Pancreas (tissue), 10 donors: ENCODE measurements around the gene TMEM200A. TPM values are rescaled to one million over a fixed set of nuclear protein-coding genes. Genes with fewer than 3 reads are reported as not detected.
"Not testable (repeated sequence)": the region's sequence is repeated elsewhere in the genome, so short reads cannot be mapped to it uniquely, and the experiment has no call there.

Experiments
- ATAC-seq, 4 donors: fragments of 200-7000 bp; cut with Tn5 transposase; one replicate each; pipeline versions ENCODE4 v1.8.0 to v1.9.1; 2020; ENCODE audit warnings: mild to moderate bottlenecking in 4 of 4, moderate library complexity in 4 of 4
- DNase-seq, 6 donors: peaks; one replicate each; pipeline ENCODE4 v3.0.0-alpha.2; 2020
- FAIRE-seq: peaks from 2 replicates; lab custom pipeline; 2012; peaks lifted over from hg19 to GRCh38; lab: Jason Lieb, UNC
- H3K27ac ChIP-seq, 4 donors: fragments of 200-600 bp; sonication (generic); 1 replicate in 3 of 4; 2 replicates in 1 of 4; pipeline versions ENCODE4 v1.5.0 to v1.8.0; 2020
- H3K27me3 ChIP-seq, 4 donors: fragments of 200-600 bp; one replicate each; pipeline ENCODE4 v1.8.0; 2021
- H3K36me3 ChIP-seq, 3 donors: fragments of 200-600 bp; sonication (generic) in 1 of 3; one replicate each; pipeline versions ENCODE4 v1.5.0 to v1.8.0; 2020 to 2021
- H3K4me1 ChIP-seq, 3 donors: fragments of 200-600 bp; one replicate each; pipeline ENCODE4 v1.8.0; 2021
- H3K4me3 ChIP-seq, 4 donors: fragments of 200-600 bp; sonication (generic) in 2 of 4; one replicate each; pipeline versions ENCODE4 v1.5.0 to v1.8.0; 2020 to 2021
- H3K9me3 ChIP-seq, 4 donors: fragments of 200-600 bp; one replicate each; pipeline ENCODE4 v1.8.0; 2021
- CTCF ChIP-seq, 4 donors: fragments of 200-600 bp; sonication (generic) in 3 of 4; IDR thresholded peaks; one replicate each; pipeline versions ENCODE4 v1.5.0 to v1.8.0; 2021; ENCODE audit warnings: antibody characterized with exemption in 4 of 4
- WGBS, 2 donors: extraction: QIAGEN DNeasy Blood & Tissue Kit; methylation state at CpG; one replicate each; pipeline ENCODE4 v1.1.7; 2013; 5-methylcytosine and 5-hydroxymethylcytosine counted together
- intact Hi-C, 3 donors: fragments of 100-400 bp; cut with DNase I; formaldehyde crosslinking; loops; one replicate each; pipeline versions ENCODE4 v1.11.1 to v1.14.2; 2022
- polyA plus RNA-seq, 2 donors: library from polyadenylated mRNA; stranded (reverse); fragments of 200-250 nt; gene quantifications; one replicate each; pipeline ENCODE4 v1.2.3, GENCODE V29; 2013
- total RNA-seq, 6 donors: library from RNA; stranded (reverse); fragmentation: NEBNext Ultra II Directional in 4 of 6; extraction: Animal tissue kit (Norgen Biotek cat#: 25700) in 4 of 6; gene quantifications; one replicate each; pipeline versions ENCODE4 v1.2.1 to v1.2.4, GENCODE V29; 2021 to 2023
- donor health status: healthy with polysubstance abuse.
- donor health status: DM: no; HTN: no; CAD: no; lungs with moderate emphysema.
- donor health status: DM: no; HTN: no; CAD: no.
- donor health status: control.
- donor health status: control.
- donor health status: Bipolar disorder and iron deficiency.
- donor health status: DM: yes; HTN: yes; CAD: no.
- donor health status: DM: no; HTN: no; CAD: no.
- donor health status: DM: no; HTN: no; CAD: no.
- donor health status: DM: yes; HTN: yes; CAD: no.

Gene TMEM200A
- total and polyA plus RNA-seq, 8 donors: 0.32 to 7.3 (median 1.3) TPM

DNA sequence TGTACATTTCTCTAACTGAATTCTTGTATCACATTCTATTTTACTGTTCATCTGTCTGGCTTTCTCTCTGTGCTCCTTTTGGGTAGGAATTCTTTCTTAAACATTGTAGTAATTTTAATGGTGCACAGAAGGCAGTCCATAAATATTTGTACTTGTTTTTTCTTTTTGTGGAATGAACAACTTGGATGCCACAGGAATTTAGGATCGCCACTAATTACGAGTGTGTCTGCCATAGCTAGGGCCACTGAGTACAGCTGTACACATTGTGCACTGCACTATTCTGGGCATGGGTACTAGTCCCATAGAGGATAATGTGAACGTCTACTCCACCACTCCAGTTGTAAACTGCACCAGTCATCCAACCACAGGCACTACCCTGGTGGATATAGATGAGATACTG lies 39.3 kb upstream of the TMEM200A start:
- no peak for FAIRE-seq
- H3K4me3 ChIP-seq: no peak overlapping the region
- H3K36me3 ChIP-seq: no peaks in the 10 kb centered on the region
- 63 to 70% methylated on average over 3 of the region's 3 CpGs for WGBS, 2 donors
- no peaks in the 10 kb centered on the region for H3K9me3 ChIP-seq
- H3K27me3 ChIP-seq: no peaks in the 10 kb centered on the region
- intact Hi-C loops: no loop called here
- no peak overlapping the region for H3K27ac ChIP-seq
- no peak for DNase-seq
- no peaks in the 10 kb centered on the region for H3K4me1 ChIP-seq
- no peak for ATAC-seq
- TF ChIP-seq CTCF (IDR thresholded peaks at IDR 0.05): no peak

DNA sequence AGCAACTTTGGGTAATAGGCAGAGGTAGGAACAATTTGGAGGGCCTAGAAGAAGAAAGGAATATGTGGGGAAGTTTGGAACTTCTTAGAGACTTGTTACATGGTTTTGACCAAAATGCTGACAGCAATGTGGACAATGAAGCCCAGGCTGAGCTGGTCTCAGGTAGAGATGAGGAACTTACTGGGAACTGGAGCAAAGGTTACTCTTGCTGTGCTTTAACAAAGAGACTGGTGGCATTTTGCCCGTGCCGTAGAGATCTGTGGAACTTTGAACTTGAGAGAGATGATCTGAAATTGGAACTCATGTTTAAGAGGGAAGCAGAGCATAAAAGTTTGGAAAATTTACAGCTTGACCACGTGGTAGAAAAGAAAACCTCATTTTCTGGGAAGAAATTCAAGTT lies 28.3 kb upstream of the TMEM200A start:
- H3K4me1 ChIP-seq: no peaks in the 10 kb centered on the region
- no peak for TF ChIP-seq CTCF (IDR thresholded peaks at IDR 0.05)
- H3K27me3 ChIP-seq: no peaks in the 10 kb centered on the region
- no peak overlapping the region for H3K4me3 ChIP-seq
- no peaks in the 10 kb centered on the region for H3K9me3 ChIP-seq
- ATAC-seq (no peak), DNase-seq (no peak), FAIRE-seq (no peak)
- WGBS, 2 donors: 43 to 58% methylated on average over 3 of the region's 3 CpGs
- intact Hi-C loops: no loop called here
- no peak overlapping the region for H3K27ac ChIP-seq
- no peaks in the 10 kb centered on the region for H3K36me3 ChIP-seq

- H3K36me3 ChIP-seq, H3K27me3 ChIP-seq, DNase-seq, H3K27ac ChIP-seq, H3K4me3 ChIP-seq, FAIRE-seq, H3K9me3 ChIP-seq, ATAC-seq, intact Hi-C loops, H3K4me1 ChIP-seq: not testable (repeated sequence)
- 65 to 71% methylated on average over 9 of the region's 9 CpGs for WGBS, 2 donors
Measured at GRCh38 chr6:130346324-130346723, 19.5 kb upstream of the TMEM200A start.

GRCh38 chr6:130354322-130354721 lies 11.5 kb upstream of the TMEM200A start:
- Histone ChIP-seq H3K9me3 (no peaks in the 10 kb centered on the region), H3K27ac (no peak overlapping the region), H3K4me1 (no peaks in the 10 kb centered on the region), H3K27me3 (no peaks in the 10 kb centered on the region), H3K36me3 (no peaks in the 10 kb centered on the region), H3K4me3 (no peak overlapping the region)
- ATAC-seq: no peak
- intact Hi-C loops: no loop called here
- no peak for FAIRE-seq
- no peak for DNase-seq
- WGBS, 2 donors: 29 to 60% methylated on average over 1 of the region's 1 CpG
- no peak for TF ChIP-seq CTCF (IDR thresholded peaks at IDR 0.05)

DNA sequence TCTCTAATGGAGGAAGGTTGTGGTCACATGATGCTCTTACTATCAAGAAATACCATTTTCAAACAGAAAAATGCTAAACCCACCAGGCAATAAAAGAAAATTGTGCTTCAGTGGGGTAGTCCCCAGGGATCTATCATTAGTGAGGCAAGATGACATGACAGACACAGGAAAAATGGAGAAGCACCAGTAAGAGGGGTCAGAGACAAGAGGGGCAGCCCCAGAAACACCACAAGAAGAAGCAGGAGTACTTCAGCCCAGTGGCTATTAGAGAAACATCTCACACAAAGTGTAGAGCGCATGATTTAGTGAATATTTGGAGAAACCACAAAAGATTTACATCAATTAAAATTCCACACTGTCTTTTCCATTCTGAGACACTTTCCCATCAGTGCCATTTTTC lies 10.2 kb upstream of the TMEM200A start:
- no peak for ATAC-seq
- no peak for TF ChIP-seq CTCF (IDR thresholded peaks at IDR 0.05)

More for the DNA sequence above, 10.2 kb upstream of the TMEM200A start:
- DNase-seq (no peak), FAIRE-seq (no peak)
- intact Hi-C loops: no loop called here
- H3K27me3 ChIP-seq: no peaks in the 10 kb centered on the region
- no peaks in the 10 kb centered on the region for H3K4me1 ChIP-seq
- no peak overlapping the region for H3K27ac ChIP-seq
- no peaks in the 10 kb centered on the region for H3K36me3 ChIP-seq
- no peaks in the 10 kb centered on the region for H3K9me3 ChIP-seq
- WGBS, 2 donors: 88 to 96% methylated on average over 1 of the region's 1 CpG
- no peak overlapping the region for H3K4me3 ChIP-seq
